OCI-M2 (cell line): ENCODE results near the gene BRCA1.
"Not testable (repeated sequence)": the region's sequence is repeated elsewhere in the genome, so short reads cannot be mapped to it uniquely, and the experiment has no call there.

Source experiments
- DNase-seq: peaks from one replicate; lab custom pipeline; 2025; ENCODE audit not compliant: unreplicated experiment; lab: John Stamatoyannopoulos, UW

Gene BRCA1

DNA sequence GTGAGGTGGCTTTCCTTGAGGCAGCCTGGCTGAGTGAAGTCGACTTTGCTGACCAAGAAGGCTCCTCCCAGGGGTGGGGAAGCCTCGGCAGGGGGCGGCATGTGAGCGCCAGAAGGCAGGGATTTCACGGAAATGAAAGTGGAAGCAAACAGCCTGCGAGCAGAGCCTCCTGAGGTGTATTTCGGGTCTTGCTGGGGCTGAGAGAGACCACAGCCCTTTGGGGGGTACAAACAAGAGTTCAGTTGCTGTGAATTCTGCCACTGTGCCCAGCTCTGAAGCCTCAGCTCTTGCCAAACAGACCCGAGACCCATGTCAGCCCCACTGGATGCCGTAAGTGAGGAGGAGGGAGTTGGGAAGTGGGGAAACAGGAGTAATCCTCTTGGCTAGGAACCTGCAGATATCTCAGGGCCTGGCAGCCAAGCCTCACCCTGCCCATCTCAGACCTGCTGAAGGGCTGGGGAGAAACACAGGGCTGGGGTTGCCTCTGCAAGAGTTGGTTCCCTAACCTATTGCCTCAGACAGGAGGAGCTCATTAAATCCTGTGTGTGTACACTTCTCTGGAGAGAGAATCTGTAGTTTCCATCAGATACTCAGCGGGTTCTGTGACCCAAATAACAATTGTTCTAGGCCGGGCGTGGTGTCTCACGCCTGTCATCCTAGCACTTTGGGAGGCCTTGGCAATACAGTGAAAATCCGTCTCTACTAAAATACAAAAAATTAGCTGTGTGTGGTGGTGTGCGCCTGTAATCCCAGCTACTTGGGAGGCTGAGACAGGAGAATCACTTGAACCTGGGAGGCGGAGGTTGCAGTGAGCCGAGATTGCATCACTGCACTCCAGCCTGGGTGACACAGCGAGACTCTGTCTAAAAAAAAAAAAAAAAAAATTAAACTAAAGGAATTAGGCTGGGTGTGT, 118.3 kb downstream of the BRCA1 start, which contains the start of gene IFI35:
IFI35 (plus strand) TSS at position 146 of the 913 bp plus-strand sequence; CDS start at position 310, 164 bp downstream.
- no peak for DNase-seq

- DNase-seq: no peak
Measured at GRCh38 chr17:43003542-43004172, 121.5 kb downstream of the BRCA1 start.

DNA sequence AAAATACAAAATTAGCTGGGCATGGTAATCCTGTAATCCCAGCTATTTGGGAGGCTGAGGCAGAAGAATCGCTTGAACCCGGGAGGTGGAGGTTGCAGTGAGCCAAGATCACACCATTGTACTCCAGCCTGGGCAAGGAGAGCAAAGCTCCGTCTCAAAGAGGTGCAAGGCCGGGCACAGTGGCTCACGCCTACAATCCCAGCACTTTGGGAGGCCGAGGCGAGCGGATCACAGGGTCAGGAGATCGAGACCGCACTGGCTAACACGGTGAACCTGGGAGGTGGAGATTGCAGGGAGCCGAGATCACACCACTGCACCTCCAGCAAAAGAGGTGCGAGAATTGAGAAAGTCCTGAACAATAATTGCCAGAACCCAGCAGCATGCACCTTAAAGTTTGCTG, 124.3 kb downstream of the BRCA1 start:
- DNase-seq: not testable (repeated sequence)

- DNase-seq: no peak
Measured at GRCh38 chr17:42999003-42999525, 126.1 kb downstream of the BRCA1 start.

DNA sequence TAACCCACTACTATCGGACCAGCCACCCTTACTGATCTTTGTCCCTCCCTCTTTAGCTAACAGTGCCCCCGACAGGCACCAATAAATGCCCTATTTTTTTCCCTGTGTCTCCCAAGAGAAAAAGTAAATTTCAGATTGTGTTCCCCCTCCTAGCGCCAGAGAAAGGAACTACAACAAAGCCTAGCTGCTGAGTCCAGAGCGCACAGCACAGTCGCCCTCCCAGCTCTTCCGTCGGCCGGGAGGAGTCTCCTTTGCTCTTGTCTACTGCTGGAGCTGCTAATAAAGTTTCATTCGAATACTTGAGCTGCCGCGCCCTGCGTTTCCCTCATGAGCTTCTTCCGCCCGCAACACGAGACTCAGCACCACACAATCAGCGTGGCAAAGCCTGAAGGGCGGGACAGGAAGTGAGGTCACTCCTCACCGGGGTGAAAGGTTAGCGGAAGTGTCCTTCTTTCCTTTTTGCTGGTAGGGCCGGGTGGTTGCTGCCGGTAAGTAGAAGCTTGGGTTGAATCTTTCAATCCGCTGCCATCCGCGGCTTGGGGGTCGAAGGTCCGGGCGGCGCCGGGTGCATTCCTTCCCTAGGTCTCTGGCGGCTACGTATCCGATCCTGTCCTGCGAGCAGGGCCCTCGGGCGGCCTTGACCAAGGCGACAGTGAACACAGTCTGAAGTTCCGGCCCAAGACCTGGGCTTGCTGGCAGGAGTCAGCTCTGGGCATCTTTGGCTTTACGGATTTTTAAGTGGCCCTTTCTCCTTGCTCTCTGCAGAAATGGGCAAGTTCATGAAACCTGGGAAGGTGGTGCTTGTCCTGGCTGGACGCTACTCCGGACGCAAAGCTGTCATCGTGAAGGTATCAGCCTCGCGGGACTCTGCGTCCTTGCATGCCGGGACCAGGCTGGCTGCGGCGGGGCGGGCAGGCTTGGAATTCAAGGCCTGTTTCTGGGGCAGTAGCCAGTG, 126.9 kb downstream of the BRCA1 start, which contains the start of gene RPL27:
RPL27 (plus strand) TSS at position 436 of the 955 bp plus-strand sequence; CDS start at position 768, 332 bp downstream.
- peak; percentile 95 for DNase-seq

DNA sequence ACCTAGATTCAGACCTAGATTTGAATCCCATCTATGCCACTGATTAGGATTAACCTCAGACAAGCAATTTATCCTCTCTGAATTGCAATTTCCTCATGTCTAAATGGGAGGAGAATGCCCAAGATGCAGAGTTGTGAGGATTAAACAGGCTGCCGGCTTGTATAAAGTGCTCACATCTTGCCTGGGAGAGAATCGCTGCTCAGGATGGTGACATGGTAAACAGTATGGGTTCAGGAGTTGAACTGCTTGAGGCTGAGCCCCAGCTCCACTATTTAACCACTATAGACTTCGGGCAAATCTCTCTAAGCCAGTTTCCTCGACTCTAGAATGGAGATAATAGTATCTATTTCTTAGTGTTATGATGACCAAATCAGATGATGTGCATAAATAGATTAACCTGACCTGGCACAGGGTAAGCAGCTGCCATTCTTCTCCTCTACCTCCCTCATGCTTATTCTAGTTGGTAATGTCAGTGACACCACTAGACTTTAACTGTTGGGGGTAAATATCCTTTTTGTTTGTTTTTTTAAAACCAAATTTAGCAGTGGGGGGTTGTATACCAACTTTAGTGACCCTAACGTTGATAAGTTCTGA, 127.7 kb downstream of the BRCA1 start:
- DNase-seq: no peak
